Activated T-cell treated with anti-CD3 and anti-CD28 coated beads, Interleukin-2, amount 50 U/mL, for 24 hours (primary cell): ENCODE measurements around the gene ARPC1A.
A peak's percentile ranks its signal among the peaks of the same experiment; 100 is the strongest.
"Not testable (repeated sequence)": the region's sequence is repeated elsewhere in the genome, so short reads cannot be mapped to it uniquely, and the experiment has no call there.

Source experiments
- DNase-seq: peaks from one replicate; pipeline ENCODE4 v3.0.0-alpha.2; 2020
- H3K27ac Mint-ChIP-seq: 2 replicates; pipeline ENCODE4 v1.8.0; 2020; ENCODE audit warnings: mild to moderate bottlenecking, mixed read lengths
- H3K27me3 Mint-ChIP-seq: 2 replicates; pipeline ENCODE4 v1.8.0; 2020; ENCODE audit warnings: mixed read lengths
- H3K36me3 Mint-ChIP-seq: 2 replicates; pipeline ENCODE4 v1.8.0; 2020; ENCODE audit warnings: low read depth, mixed read lengths
- H3K4me1 Mint-ChIP-seq: 2 replicates; pipeline ENCODE4 v1.8.0; 2020; ENCODE audit warnings: low read depth, mixed read lengths
- H3K4me3 Mint-ChIP-seq: 2 replicates; pipeline ENCODE4 v1.8.0; 2020; ENCODE audit warnings: mild to moderate bottlenecking, moderate library complexity, mixed read lengths
- H3K9me3 Mint-ChIP-seq: 2 replicates; pipeline ENCODE4 v1.8.0; 2020; ENCODE audit warnings: mixed read lengths

ARPC1A gene

GRCh38 chr7:99309111-99309510 is 16.6 kb upstream of the ARPC1A start:
- peaks cover 6% of the 10 kb centered on the region for H3K27me3 Mint-ChIP-seq
- no peaks in the 10 kb centered on the region for H3K36me3 Mint-ChIP-seq
- H3K9me3 Mint-ChIP-seq: no peaks in the 10 kb centered on the region
- H3K4me1 Mint-ChIP-seq: peaks cover 6% of the 10 kb centered on the region
- H3K4me3 Mint-ChIP-seq: no peak overlapping the region
- no peak overlapping the region for H3K27ac Mint-ChIP-seq
- DNase-seq: no peak

DNA sequence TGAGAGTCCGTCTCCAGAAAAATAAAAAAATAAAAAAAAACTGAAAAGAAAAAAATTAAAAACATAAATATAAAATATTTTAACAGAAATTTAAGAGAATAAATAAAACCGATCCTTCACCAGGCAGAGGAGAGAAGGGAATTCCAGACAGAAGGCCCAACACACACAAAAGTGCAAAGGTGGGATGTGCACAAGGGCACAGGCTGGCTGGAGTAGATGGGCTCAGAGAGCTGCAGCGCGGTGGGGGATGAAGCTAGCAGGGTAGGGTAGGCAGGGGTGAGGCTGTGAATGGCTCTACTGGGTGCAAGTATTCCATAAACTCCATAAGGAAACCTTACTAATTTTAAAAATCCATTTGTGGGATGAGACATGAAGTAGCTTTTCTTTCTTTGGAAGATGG is 15.7 kb upstream of the ARPC1A start:
- H3K9me3 Mint-ChIP-seq: no peaks in the 10 kb centered on the region
- H3K27me3 Mint-ChIP-seq: peaks cover 6% of the 10 kb centered on the region
- no peak overlapping the region for H3K27ac Mint-ChIP-seq
- no peak for DNase-seq
- H3K4me3 Mint-ChIP-seq: no peak overlapping the region
- H3K4me1 Mint-ChIP-seq: peaks cover 13% of the 10 kb centered on the region
- no peaks in the 10 kb centered on the region for H3K36me3 Mint-ChIP-seq

DNA sequence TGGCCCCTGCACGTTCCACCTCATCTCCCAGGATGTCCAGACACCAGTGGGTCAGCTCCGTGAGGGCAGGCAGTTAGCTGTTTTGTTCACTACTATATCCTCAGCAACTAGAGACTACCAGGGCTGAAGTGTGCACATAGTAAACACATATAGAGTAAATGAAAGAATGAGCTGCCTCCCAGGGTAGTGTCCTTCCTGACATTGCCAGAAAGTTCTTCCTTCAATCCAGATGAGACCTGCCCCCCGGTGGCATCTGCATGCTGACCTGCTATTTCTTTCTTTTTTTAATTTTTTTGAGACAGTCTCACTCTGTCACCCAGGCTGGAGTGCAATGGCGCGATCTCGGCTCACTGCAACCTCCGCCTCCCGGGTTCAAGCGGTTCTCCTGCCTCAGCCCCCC is 14.0 kb upstream of the ARPC1A start:
- Mint-ChIP-seq H3K4me1 (peaks cover 13% of the 10 kb centered on the region), H3K27ac (no peak overlapping the region), H3K27me3 (peaks cover 6% of the 10 kb centered on the region), H3K9me3 (no peaks in the 10 kb centered on the region), H3K4me3 (no peak overlapping the region), H3K36me3 (no peaks in the 10 kb centered on the region)
- no peak for DNase-seq

DNA sequence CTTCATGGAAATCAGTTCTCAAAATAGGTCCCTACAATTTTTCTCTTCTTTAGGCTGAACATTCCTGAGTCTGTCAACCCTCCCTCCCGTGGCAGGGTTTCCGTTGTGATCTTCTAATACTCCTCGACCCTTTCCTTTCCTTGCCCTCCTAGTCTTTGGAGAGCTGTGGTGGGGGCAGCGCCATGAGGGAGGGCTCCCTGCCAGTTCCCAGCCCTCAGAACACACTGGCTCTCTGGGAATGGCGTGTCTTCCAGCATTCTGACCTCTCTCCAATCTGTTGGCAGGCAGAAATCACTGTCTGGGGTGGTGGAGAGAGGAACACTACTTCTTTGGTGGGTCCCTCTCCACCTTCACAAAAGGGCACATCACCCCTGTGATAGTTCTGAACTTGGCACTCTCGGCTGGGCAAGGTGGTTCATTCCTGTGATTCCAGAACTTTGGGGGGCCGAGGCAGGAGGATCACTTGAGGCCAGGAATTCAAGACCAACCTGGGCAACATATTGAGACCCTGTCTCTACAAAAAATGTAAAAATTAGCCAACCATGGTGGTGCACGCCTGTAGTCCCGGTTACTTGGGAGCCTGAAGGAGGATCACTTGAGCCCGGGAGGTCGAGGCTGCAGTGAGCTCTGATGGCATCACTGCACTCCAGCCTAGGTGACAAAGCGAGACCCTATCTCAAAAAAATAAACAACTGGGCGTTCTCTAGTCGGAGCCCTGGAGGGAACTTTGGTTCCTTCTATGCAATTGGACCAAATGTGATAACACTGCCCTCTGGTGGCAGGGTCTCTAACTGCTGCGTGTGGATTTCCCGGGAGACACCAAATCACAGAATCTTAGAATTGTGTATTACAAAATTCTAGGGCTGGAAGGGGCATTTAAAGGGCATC is 13.1 kb upstream of the ARPC1A start:
- H3K4me1 Mint-ChIP-seq: peaks cover 13% of the 10 kb centered on the region
- no peaks in the 10 kb centered on the region for H3K9me3 Mint-ChIP-seq
- H3K4me3 Mint-ChIP-seq: no peak overlapping the region
- no peak overlapping the region for H3K27ac Mint-ChIP-seq
- peak; percentile 80 for DNase-seq
- no peaks in the 10 kb centered on the region for H3K36me3 Mint-ChIP-seq
- peaks cover 6% of the 10 kb centered on the region for H3K27me3 Mint-ChIP-seq

DNA sequence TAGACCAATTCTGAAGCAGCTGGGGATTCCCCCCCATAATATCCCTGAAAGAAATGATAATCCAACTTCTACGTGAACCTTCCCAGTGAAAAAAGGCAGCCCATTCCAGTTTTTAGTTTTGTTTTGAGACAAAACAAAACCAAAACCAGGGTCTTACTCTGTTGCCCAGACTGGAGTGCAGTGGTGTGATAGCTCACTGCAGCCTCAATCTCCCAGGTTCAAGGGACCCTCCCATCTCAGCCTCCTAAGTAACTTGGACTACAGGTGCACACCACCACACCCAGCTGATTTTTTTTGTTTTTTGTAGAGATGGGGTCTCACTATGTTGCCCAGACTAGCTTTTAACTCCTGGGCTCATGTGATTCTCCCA is 12.5 kb upstream of the ARPC1A start:
- Mint-ChIP-seq H3K4me3 (no peak overlapping the region), H3K4me1 (peaks cover 13% of the 10 kb centered on the region), H3K36me3 (no peaks in the 10 kb centered on the region), H3K9me3 (no peaks in the 10 kb centered on the region), H3K27me3 (peaks cover 6% of the 10 kb centered on the region), H3K27ac (no peak overlapping the region)
- no peak for DNase-seq

- H3K36me3 Mint-ChIP-seq: no peaks in the 10 kb centered on the region
- H3K4me3 Mint-ChIP-seq: no peak overlapping the region
- peaks cover 13% of the 10 kb centered on the region for H3K4me1 Mint-ChIP-seq
- DNase-seq: peak; percentile 45
- H3K27me3 Mint-ChIP-seq: peaks cover 6% of the 10 kb centered on the region
- H3K27ac Mint-ChIP-seq: peak overlapping the region; percentile 41
- no peaks in the 10 kb centered on the region for H3K9me3 Mint-ChIP-seq
These were observed 11.2 kb upstream of the ARPC1A start for GRCh38 chr7:99314504-99314903.

DNA sequence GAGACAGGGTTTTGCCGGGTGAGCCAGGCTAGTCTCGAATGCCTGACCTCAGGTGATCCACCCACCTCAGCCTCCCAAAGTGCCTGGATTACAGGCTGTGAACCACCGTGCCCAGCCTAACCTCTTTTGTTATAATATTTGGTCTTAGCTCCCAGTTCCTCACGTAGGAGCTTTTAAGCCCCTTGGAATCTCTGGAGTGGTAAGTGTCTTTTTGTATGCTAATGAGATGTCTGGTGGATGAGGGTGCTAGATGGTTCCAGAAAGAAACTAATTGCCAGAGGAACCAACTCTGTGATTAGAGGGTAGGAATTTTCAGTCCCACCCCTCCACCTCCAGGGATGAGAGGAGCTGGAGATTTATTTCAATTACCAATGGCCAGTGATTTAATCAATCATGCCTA is 5.3 kb upstream of the ARPC1A start:
- no peak for DNase-seq
- Mint-ChIP-seq H3K4me1 (peaks cover 3% of the 10 kb centered on the region), H3K27ac (no peak overlapping the region), H3K9me3 (no peaks in the 10 kb centered on the region), H3K27me3 (no peaks in the 10 kb centered on the region), H3K4me3 (no peak overlapping the region), H3K36me3 (no peaks in the 10 kb centered on the region)

GRCh38 chr7:99322659-99323058 is 3.0 kb upstream of the ARPC1A start:
- H3K36me3 Mint-ChIP-seq: peaks cover 13% of the 10 kb centered on the region
- not testable (repeated sequence) for H3K27me3 Mint-ChIP-seq, DNase-seq, H3K27ac Mint-ChIP-seq, H3K9me3 Mint-ChIP-seq, H3K4me3 Mint-ChIP-seq
- H3K4me1 Mint-ChIP-seq: peaks cover 13% of the 10 kb centered on the region

DNA sequence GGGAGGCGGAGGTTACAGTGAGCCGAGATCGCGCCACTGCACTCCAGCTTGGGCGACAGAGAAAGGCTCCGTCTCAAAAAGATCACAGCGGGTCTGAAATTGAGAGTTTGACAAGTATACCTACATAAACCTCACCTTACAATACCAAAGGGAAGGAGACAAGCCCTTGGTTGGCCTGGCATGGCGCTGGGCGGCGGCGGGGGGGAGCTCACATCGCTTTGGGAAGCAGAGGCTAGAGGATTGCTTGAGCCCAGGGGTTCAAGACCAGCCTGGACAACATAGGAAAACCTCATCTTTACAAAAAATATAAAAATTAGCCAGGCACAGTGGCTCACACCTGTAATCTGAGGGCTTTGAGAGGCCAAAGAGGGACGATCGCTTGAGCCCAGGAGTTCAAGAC is 1.1 kb upstream of the ARPC1A start:
- Mint-ChIP-seq H3K4me3 (peak overlapping the region; percentile 85), H3K36me3 (peaks cover 24% of the 10 kb centered on the region), H3K27me3 (no peaks in the 10 kb centered on the region), H3K27ac (no peak overlapping the region), H3K9me3 (no peaks in the 10 kb centered on the region), H3K4me1 (peaks cover 29% of the 10 kb centered on the region)
- no peak for DNase-seq

DNA sequence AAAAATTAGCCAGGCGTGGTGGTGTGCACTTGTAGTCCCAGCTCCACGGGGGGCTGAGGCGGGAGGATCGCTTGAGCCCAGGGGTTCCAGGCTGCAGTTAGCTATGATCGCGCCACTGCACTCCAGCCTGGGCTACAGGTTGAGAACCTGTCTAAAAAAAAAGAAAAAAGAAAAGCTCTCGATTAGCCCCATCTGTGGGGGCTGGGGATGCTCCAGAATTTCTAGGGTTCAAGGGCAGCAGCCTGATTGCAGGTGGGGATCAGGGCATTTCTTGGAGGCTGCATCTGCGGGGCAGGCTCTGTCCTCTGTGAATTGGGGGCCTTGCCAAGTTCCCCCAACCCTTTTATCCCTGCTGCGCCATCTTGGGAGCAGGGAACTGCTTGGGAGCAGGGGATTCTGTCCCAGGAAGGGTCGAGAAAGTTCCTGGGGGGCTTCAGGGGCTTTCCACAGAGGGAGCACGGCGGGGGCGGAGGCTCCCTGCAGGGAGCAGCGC is 651 bp upstream of the ARPC1A start:
- no peaks in the 10 kb centered on the region for H3K9me3 Mint-ChIP-seq
- no peaks in the 10 kb centered on the region for H3K27me3 Mint-ChIP-seq
- peak overlapping the region; percentile 85 for H3K4me3 Mint-ChIP-seq
- H3K36me3 Mint-ChIP-seq: peaks cover 26% of the 10 kb centered on the region
- peak overlapping the region; percentile 94 for H3K27ac Mint-ChIP-seq
- H3K4me1 Mint-ChIP-seq: peaks cover 33% of the 10 kb centered on the region
- peak; percentile 39 for DNase-seq

GRCh38 chr7:99326408-99326782 is 697 bp downstream of the ARPC1A start:
- Mint-ChIP-seq H3K4me1 (peaks cover 47% of the 10 kb centered on the region), H3K36me3 (peaks cover 39% of the 10 kb centered on the region), H3K9me3 (no peaks in the 10 kb centered on the region), H3K27me3 (no peaks in the 10 kb centered on the region), H3K27ac (peak overlapping the region; percentile 94), H3K4me3 (peak overlapping the region; percentile 85)
- no peak for DNase-seq

GRCh38 chr7:99330314-99330961 is 4.7 kb downstream of the ARPC1A start:
- Mint-ChIP-seq H3K27ac (peak overlapping the region; percentile 96), H3K4me1 (peaks cover 55% of the 10 kb centered on the region), H3K36me3 (peaks cover 73% of the 10 kb centered on the region), H3K4me3 (peak overlapping the region; percentile 47)
- H3K27me3 Mint-ChIP-seq, H3K9me3 Mint-ChIP-seq: not testable (repeated sequence)
- peak; percentile 44 for DNase-seq

DNA sequence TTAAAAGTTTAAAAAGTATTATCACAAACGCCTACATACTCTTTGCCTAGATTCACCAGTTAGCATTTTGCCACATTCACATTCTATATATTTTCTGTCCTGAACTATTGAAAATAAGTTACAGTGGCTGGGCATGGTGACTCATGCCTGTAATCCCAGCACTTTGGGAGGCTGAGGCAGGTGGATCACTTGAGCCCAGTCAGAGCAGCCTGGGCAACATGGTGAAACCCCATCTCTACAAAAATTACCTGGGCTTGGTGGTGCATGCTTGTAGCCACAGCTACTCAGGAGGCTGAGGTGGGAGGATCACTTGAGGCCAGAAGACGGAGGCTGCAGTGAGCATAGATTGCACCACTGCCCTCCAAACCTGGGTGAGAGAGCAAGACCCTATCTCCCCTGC is 5.3 kb downstream of the ARPC1A start:
- Mint-ChIP-seq H3K27me3 (no peaks in the 10 kb centered on the region), H3K4me3 (peak overlapping the region; percentile 47), H3K4me1 (peaks cover 55% of the 10 kb centered on the region), H3K36me3 (peaks cover 78% of the 10 kb centered on the region), H3K9me3 (no peaks in the 10 kb centered on the region), H3K27ac (peak overlapping the region; percentile 96)
- DNase-seq: no peak

DNA sequence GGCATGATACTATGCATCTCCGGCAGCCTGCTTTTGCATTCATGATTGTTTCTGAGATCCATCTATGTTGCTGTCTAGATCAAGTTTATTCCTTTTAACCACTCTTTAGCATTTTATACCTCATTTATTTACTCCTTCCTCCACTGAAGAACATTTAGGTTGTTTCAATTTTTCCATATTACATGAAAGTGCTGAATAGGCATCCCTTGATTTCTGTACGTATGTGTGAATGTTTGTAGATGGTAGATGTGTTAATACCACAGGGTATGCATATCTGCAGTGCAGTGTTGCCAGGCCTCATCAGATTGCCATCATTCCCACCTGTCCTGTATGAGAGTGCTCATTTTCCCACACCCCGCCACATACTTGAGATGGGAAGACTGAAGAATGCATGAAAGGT is 13.9 kb downstream of the ARPC1A start:
- no peak overlapping the region for H3K4me3 Mint-ChIP-seq
- no peaks in the 10 kb centered on the region for H3K27me3 Mint-ChIP-seq
- no peaks in the 10 kb centered on the region for H3K9me3 Mint-ChIP-seq
- no peak for DNase-seq
- no peak overlapping the region for H3K27ac Mint-ChIP-seq
- peaks cover 18% of the 10 kb centered on the region for H3K4me1 Mint-ChIP-seq
- H3K36me3 Mint-ChIP-seq: peaks cover 88% of the 10 kb centered on the region

- DNase-seq: no peak
- Mint-ChIP-seq H3K36me3 (peaks cover 86% of the 10 kb centered on the region), H3K27ac (no peak overlapping the region), H3K4me3 (no peak overlapping the region), H3K9me3 (no peaks in the 10 kb centered on the region), H3K27me3 (no peaks in the 10 kb centered on the region), H3K4me1 (peaks cover 19% of the 10 kb centered on the region)
These were observed 15.0 kb downstream of the ARPC1A start for GRCh38 chr7:99340659-99341058.
